Measurements from ENCODE around the gene BCL7A. TPM values are rescaled to one million over a fixed set of nuclear protein-coding genes. Genes with fewer than 3 reads are reported as not detected.

BCL7A gene
- total and polyA plus RNA-seq, 4 donors, result 3.5 to 8.3 (median 4.9) TPM

DNA sequence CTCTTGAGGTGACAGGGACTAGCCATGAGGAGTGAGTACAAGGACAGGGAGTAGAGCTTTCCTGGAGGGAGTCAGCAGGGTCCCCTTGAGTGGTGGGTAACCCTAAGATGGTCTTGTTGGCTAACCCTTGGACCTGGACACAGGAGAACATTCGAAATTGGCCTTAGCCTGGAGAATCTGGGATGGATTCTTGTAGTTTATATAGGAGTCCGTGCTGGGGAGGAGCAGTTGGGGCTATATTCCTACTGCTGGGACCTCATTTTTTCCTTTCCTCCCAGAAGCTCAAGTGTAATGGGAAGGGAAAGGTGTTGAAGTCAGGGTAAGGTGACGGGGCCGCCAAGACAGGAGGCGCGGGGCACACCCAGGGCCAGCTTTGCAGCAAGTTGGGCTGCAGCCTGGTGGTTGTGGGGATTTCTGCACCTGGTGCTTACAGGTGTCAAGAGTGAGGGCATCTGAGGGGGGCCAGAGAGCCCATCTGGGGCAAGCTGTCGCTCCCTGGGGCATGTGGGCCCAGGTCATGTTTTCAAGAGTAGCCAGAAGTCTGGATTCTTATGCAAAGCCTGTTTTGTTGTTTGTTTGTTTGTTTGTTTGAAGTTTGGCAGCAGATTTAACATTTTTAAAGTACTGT, 5.1 kb downstream of the BCL7A start:
- Histone ChIP-seq H3K27ac (ENCODE audit: low read depth in 1 of 2, low read length in 2 of 2) (no peak overlapping the region), H3K4me1 (ENCODE audit: control insufficient read depth in 4 of 4, insufficient read depth in 4 of 4, low read length in 3 of 4) (peaks cover 9 to 27% (median 19%) of the 10 kb centered on the region in 4 donors), H3K9ac (ENCODE audit: low read depth in 1 of 2, low read length in 2 of 2) (no peak overlapping the region), H3K27me3 (ENCODE audit: control insufficient read depth in 4 of 4, insufficient read depth in 4 of 4, low read length in 3 of 4) (no peaks in the 10 kb centered on the region), H3K9me3 (ENCODE audit: control insufficient read depth in 4 of 4, low read length in 3 of 4) (no peaks in the 10 kb centered on the region), H3K36me3 (ENCODE audit: control insufficient read depth in 4 of 4, insufficient read depth in 3 of 4, low read depth in 1 of 4, low read length in 3 of 4) (no peaks in the 10 kb centered on the region), H3K4me3 (ENCODE audit: low read depth in 1 of 3, low read length in 3 of 3) (no peak overlapping the region)
- no peak for DNase-seq (ENCODE audit: low spot score)
- TF ChIP-seq, protein P1, sequence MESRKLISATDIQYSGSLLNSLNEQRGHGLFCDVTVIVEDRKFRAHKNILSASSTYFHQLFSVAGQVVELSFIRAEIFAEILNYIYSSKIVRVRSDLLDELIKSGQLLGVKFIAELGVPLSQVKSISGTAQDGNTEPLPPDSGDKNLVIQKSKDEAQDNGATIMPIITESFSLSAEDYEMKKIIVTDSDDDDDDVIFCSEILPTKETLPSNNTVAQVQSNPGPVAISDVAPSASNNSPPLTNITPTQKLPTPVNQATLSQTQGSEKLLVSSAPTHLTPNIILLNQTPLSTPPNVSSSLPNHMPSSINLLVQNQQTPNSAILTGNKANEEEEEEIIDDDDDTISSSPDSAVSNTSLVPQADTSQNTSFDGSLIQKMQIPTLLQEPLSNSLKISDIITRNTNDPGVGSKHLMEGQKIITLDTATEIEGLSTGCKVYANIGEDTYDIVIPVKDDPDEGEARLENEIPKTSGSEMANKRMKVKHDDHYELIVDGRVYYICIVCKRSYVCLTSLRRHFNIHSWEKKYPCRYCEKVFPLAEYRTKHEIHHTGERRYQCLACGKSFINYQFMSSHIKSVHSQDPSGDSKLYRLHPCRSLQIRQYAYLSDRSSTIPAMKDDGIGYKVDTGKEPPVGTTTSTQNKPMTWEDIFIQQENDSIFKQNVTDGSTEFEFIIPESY (IDR thresholded peaks at IDR 0.05), result no peak
- TF ChIP-seq, protein P2, sequence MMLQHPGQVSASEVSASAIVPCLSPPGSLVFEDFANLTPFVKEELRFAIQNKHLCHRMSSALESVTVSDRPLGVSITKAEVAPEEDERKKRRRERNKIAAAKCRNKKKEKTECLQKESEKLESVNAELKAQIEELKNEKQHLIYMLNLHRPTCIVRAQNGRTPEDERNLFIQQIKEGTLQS (IDR thresholded peaks at IDR 0.05), result no peak
- TF ChIP-seq RAD21 (IDR thresholded peaks at IDR 0.05), result no peak
- WGBS, result 96% methylated on average over 7 of the region's 7 CpGs

- H3K9ac ChIP-seq (ENCODE audit: low read depth in 1 of 2, low read length in 2 of 2), result no peak overlapping the region
- WGBS, result 91% methylated on average over 12 of the region's 12 CpGs
- no peak overlapping the region for H3K27ac ChIP-seq (ENCODE audit: low read depth in 1 of 2, low read length in 2 of 2)
- H3K36me3 ChIP-seq (ENCODE audit: control insufficient read depth in 4 of 4, insufficient read depth in 3 of 4, low read depth in 1 of 4, low read length in 3 of 4), result no peaks in the 10 kb centered on the region
- no peaks in the 10 kb centered on the region for H3K9me3 ChIP-seq (ENCODE audit: control insufficient read depth in 4 of 4, low read length in 3 of 4)
- H3K4me3 ChIP-seq (ENCODE audit: low read depth in 1 of 3, low read length in 3 of 3), result no peak overlapping the region
- DNase-seq (ENCODE audit: low spot score), result no peak
- no peaks in the 10 kb centered on the region for H3K27me3 ChIP-seq (ENCODE audit: control insufficient read depth in 4 of 4, insufficient read depth in 4 of 4, low read length in 3 of 4)
- H3K4me1 ChIP-seq (ENCODE audit: control insufficient read depth in 4 of 4, insufficient read depth in 4 of 4, low read length in 3 of 4), result peaks cover 9 to 25% (median 19%) of the 10 kb centered on the region in 4 donors
- TF ChIP-seq RAD21 (IDR thresholded peaks at IDR 0.05) (no peak), NR2F2 (IDR thresholded peaks at IDR 0.05) (no peak), EGR1 (IDR thresholded peaks at IDR 0.05; ENCODE audit: low read depth in 2 of 2) (no peak)
These were observed 6.7 kb downstream of the BCL7A start for GRCh38 chr12:122028165-122028904.

DNA sequence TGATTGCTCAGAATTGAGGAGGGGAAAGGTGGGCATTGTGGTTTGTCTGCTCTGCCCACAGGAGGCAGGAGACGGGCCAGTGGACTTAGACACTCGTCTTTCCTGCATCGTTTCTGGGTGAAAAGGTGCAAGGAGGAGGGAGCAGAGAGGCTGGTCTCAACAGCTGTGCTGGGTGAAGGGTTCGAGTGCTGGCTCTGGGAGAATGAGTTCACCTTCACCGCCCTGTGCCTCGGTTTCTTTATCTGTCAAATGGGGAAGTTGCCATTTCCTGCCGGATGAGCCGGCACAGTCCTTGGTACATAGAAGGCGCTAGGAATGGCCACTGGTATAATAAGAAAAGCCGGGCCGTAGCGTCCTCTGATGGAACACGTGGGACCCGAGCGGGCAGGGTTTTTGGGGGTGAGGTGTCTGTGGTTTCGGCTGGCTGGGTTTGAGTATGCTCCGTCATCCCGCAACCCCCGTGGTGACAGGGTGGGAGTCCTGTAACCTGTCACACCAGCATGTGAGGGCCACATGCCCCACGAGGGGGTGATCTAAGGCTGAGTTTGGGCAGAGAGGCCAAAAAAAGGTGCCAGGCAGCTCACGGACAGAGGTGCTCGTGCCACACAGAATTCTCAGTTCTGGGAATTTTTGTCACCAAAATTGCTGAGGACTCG, 7.3 kb downstream of the BCL7A start:
- DNase-seq (ENCODE audit: low spot score), result no peak
- Histone ChIP-seq H3K9ac (ENCODE audit: low read depth in 1 of 2, low read length in 2 of 2) (no peak overlapping the region), H3K9me3 (ENCODE audit: control insufficient read depth in 4 of 4, low read length in 3 of 4) (no peaks in the 10 kb centered on the region), H3K4me3 (ENCODE audit: low read depth in 1 of 3, low read length in 3 of 3) (no peak overlapping the region), H3K27me3 (ENCODE audit: control insufficient read depth in 4 of 4, insufficient read depth in 4 of 4, low read length in 3 of 4) (no peaks in the 10 kb centered on the region), H3K4me1 (ENCODE audit: control insufficient read depth in 4 of 4, insufficient read depth in 4 of 4, low read length in 3 of 4) (peaks cover 4 to 22% (median 13%) of the 10 kb centered on the region in 4 donors), H3K36me3 (ENCODE audit: control insufficient read depth in 4 of 4, insufficient read depth in 3 of 4, low read depth in 1 of 4, low read length in 3 of 4) (no peaks in the 10 kb centered on the region), H3K27ac (ENCODE audit: low read depth in 1 of 2, low read length in 2 of 2) (no peak overlapping the region)
- WGBS, result 84% methylated on average over 23 of the region's 23 CpGs
- TF ChIP-seq, protein P2 (IDR thresholded peaks at IDR 0.05), result no peak
- TF ChIP-seq RAD21 (IDR thresholded peaks at IDR 0.05) (no peak), SP1 (IDR thresholded peaks at IDR 0.05) (no peak), NR2F2 (IDR thresholded peaks at IDR 0.05) (no peak)
